Endothelial cell of umbilical vein (primary cell): ENCODE data around the gene TNS1.

ENCODE experiments used
- CTCF ChIP-seq, 2 donors: IDR thresholded peaks; 1 replicate in 1 of 2; 2 replicates in 1 of 2; pipeline ENCODE4 v1.5.1; 2011; ENCODE audit warnings: low read length in 2 of 2, mild to moderate bottlenecking in 2 of 2, moderate library complexity in 2 of 2, control low read depth in 1 of 2, inconsistent platforms in 1 of 2, low read depth in 1 of 2; ENCODE audit not compliant: insufficient read depth in 1 of 2; ENCODE audit errors: extremely low read depth in 1 of 2
- POLR2AphosphoS5 ChIP-seq: IDR thresholded peaks from 2 replicates; pipeline ENCODE4 v1.6.1; 2012; ENCODE audit warnings: low read depth, mild to moderate bottlenecking, control low read depth, low read length, moderate library complexity; ENCODE audit not compliant: insufficient read depth

DNA sequence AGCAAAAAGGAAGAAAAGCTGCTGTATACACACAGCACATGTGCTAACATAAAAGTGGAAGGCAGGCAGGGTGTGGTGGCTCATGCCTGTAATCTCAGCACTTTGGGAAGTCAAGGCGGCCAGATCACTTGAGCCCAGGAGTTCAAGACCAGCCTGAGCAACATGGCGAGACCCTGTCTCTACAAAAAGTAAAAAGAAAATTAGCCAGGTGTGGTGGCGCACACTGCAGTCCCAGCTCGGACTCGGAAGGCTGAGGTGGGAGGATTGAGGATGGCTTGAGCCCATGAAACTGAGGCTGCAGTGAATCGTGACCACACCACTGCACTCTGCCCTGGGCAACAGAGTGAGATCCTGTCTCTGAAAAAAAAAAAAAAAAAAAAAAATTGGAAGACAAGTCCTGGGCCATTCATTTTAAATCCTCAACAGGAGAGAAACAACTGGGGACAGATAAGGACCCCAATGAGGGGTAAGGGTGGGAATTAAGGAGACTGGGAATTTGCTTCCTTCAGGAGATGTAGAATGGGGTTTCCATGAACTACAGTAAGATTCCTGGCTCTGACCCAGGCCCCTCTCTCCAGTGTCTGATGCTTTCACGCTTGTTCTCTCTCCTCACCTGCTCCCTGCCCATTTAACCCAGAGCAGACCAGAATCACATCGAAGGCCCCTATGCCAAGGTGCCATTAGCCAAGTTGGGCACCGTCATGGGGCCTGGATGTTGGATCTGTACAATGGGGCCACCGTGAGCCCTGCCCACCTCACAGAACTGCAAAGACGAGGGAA, 29.6 kb downstream of the TNS1 start:
- TF ChIP-seq CTCF (IDR thresholded peaks at IDR 0.05; ENCODE audit: extremely low read depth in 1 of 2, insufficient read depth in 1 of 2, low read depth in 1 of 2, low read length in 2 of 2) (no peak), POLR2AphosphoS5 (no peak)
